Measurements from ENCODE around the gene MLN. TPM values are rescaled to one million over a fixed set of nuclear protein-coding genes. Genes with fewer than 3 reads are reported as not detected.

Gene MLN
- total and polyA plus RNA-seq, 12 donors: not detected

DNA sequence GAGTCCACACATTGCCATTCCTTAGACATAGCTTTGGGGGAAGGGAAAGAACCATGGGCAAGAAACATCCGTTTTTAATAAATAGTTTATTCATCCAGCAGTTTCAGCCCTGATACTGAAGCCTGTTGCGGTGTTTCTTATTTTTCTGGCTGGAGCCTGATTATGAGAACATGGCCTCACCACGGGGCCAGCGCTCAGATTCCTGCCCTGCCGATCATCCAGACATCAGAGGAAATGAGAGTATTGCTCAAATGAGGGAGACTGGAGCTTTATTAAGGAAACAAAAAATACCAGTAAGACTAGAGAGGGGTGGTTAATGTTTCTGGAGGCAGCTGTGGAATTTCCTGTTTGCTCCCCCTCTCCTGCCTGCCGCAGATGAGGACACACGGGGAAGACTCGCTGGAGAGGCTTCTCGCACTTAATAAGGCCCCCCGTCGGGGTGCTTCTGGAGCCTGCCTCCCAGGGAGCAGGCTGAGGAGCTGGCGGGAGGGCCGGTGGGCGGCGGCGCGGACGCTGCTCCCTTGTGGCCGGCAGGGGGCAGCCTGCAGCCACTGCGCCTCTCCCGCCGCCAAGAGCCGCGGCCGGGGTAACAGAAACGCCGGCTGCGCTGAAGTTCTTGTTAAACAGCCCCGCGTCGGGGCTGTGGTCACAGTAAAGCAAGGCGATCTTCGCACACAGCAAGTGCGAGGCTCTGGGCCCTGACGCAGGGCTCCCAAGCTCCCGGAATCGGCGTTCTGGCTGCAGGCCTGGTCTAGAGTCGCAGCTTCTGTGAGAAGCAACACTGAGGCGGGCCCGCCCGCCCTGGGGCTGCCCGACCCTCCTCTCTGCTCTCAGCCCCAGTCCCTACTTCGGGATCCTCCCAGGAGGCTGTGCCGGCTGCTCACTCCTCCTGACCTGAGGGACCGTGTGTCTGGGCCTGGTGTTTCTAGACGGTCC, 32.4 kb downstream of the MLN start:
- peaks cover 8 to 45% (median 32%) of the 10 kb centered on the region in 9 donors for H3K36me3 ChIP-seq
- WGBS, 2 donors: 14 to 15% methylated on average over 47 of the region's 47 CpGs
- TF ChIP-seq, protein P1, sequence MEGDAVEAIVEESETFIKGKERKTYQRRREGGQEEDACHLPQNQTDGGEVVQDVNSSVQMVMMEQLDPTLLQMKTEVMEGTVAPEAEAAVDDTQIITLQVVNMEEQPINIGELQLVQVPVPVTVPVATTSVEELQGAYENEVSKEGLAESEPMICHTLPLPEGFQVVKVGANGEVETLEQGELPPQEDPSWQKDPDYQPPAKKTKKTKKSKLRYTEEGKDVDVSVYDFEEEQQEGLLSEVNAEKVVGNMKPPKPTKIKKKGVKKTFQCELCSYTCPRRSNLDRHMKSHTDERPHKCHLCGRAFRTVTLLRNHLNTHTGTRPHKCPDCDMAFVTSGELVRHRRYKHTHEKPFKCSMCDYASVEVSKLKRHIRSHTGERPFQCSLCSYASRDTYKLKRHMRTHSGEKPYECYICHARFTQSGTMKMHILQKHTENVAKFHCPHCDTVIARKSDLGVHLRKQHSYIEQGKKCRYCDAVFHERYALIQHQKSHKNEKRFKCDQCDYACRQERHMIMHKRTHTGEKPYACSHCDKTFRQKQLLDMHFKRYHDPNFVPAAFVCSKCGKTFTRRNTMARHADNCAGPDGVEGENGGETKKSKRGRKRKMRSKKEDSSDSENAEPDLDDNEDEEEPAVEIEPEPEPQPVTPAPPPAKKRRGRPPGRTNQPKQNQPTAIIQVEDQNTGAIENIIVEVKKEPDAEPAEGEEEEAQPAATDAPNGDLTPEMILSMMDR (IDR thresholded peaks at IDR 0.05): peak; percentile 93 to 99 (median 97)
- H3K9me3 ChIP-seq: peaks cover 0 to 5% (median 0%) of the 10 kb centered on the region in 11 donors
- peak overlapping the region in 9 of 10 donors; percentile 8 to 69 (median 48) for H3K27ac ChIP-seq
- H3K4me1 ChIP-seq: peaks cover 11 to 42% (median 26%) of the 10 kb centered on the region in 9 donors
- ATAC-seq: peak; percentile 70 to 89 (median 82)
- DNase-seq: peak; percentile 50 to 73
- peak overlapping the region in 4 of 10 donors; percentile 10 to 38 (median 16) for H3K4me3 ChIP-seq
- peaks cover 0 to 3% (median 0%) of the 10 kb centered on the region in 7 donors for H3K27me3 ChIP-seq
- intact Hi-C loops (cut with DNase I): loop anchor here in 9 of 10 donors (2.0 to 5.0 kb wide), 5 partner anchors 255 to 383 kb away; no protein-coding TSS in a partner anchor

DNA sequence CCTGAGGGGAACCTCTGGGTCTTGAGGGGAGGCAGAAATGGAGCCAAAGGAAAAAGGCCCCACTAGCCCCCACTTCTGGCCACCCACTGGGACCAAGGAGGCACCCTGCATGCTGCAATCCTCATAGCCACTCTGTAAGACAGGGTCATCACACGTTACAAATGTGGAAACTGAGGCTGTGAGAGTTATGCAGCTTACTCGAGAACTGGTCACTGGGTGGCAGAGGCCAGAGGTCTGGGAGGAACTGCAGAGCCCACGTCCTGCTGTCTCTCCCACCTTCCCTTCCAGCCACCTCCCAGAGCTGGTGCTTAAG, 33.0 kb downstream of the MLN start:
- TF ChIP-seq, protein P1 (IDR thresholded peaks at IDR 0.05): no peak
- peak in 3 of 8 donors; percentile 2 to 20 (median 2) for ATAC-seq
- DNase-seq: no peak
- WGBS, 2 donors: 32 to 38% methylated on average over 3 of the region's 3 CpGs
- Histone ChIP-seq H3K27me3 (peaks cover 0 to 3% (median 0%) of the 10 kb centered on the region in 7 donors), H3K4me3 (no peak overlapping the region), H3K36me3 (peaks cover 5 to 39% (median 27%) of the 10 kb centered on the region in 9 donors), H3K27ac (peak overlapping the region in 5 of 10 donors; percentile 8 to 69 (median 30)), H3K9me3 (peaks cover 0 to 5% (median 0%) of the 10 kb centered on the region in 11 donors), H3K4me1 (peaks cover 11 to 42% (median 26%) of the 10 kb centered on the region in 9 donors)
- intact Hi-C loops (cut with DNase I): loop anchor here in 9 of 10 donors (2.0 to 5.0 kb wide), 5 partner anchors 256 to 384 kb away; no protein-coding TSS in a partner anchor

DNA sequence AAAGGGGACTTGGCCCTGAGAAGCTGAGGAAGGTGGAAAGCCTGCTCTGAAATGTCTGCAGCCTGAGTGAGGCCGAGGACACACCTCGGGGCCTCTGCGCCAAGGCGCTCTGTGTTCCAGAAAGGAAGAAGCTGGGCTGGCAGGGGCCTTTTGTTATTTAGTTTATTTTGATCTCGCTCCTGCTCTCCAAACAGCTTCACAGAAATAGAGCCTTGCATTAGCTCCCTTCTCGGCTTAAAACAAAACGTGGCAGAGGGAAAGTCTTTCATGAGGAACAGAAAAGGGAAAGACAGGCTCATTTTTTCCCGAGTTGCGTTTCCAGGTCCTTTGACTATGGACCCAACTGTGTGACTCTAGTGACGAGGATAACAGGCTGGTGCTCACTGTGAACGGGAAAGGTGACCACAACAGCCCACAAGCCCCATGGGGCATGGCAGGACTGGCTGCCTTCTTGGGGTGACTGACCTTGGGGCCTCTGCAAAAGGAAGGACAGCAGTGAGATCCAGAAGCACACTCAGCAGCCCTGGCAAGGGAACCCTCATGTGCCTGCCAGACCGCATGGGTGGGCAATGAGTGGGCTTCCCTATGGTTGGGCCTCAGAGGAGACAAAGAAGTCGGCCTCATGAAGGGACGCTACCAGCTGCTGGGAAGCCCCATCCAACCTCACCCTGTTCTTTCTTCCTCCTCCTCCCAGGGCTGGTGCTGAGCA, 33.5 kb downstream of the MLN start:
- no peak for DNase-seq
- H3K27ac ChIP-seq: no peak overlapping the region
- peaks cover under 1 to 34% (median 22%) of the 10 kb centered on the region in 9 donors for H3K36me3 ChIP-seq
- TF ChIP-seq, protein P1 (IDR thresholded peaks at IDR 0.05): no peak
- peak in 1 of 8 donors; percentile 5 for ATAC-seq
- peaks cover 0 to 5% (median 0%) of the 10 kb centered on the region in 11 donors for H3K9me3 ChIP-seq
- peaks cover 11 to 42% (median 26%) of the 10 kb centered on the region in 9 donors for H3K4me1 ChIP-seq
- 38 to 57% methylated on average over 14 of the region's 14 CpGs for WGBS, 2 donors
- peaks cover 0 to 3% (median 0%) of the 10 kb centered on the region in 7 donors for H3K27me3 ChIP-seq
- intact Hi-C loops (cut with DNase I): loop anchor here in 9 of 10 donors (2.0 to 5.0 kb wide), 5 partner anchors 257 to 385 kb away; no protein-coding TSS in a partner anchor
- no peak overlapping the region for H3K4me3 ChIP-seq
